Neural crest cell (in vitro differentiated cells): ENCODE data around the gene ZNF592. TPM values are rescaled to one million over a fixed set of nuclear protein-coding genes. Genes with fewer than 3 reads are reported as not detected.
"Not testable (repeated sequence)": the region's sequence is repeated elsewhere in the genome, so short reads cannot be mapped to it uniquely, and the experiment has no call there.

Source experiments
- DNase-seq: peaks from one replicate; pipeline ENCODE4 v3.0.0; 2021; ENCODE audit warnings: low read depth, mixed read lengths, low spot score
- H3K27ac Mint-ChIP-seq: one replicate; pipeline ENCODE4 v1.8.0; 2021; ENCODE audit warnings: mild to moderate bottlenecking, mixed read lengths; ENCODE audit not compliant: unreplicated experiment
- H3K27me3 Mint-ChIP-seq: 2 replicates; pipeline ENCODE4 v1.8.0; 2021; ENCODE audit warnings: low read depth, mild to moderate bottlenecking, mixed read lengths
- H3K36me3 Mint-ChIP-seq: 2 replicates; pipeline ENCODE4 v1.8.0; 2021; ENCODE audit warnings: low read depth, mild to moderate bottlenecking, mixed read lengths
- H3K4me1 Mint-ChIP-seq: 2 replicates; pipeline ENCODE4 v1.8.0; 2021; ENCODE audit warnings: mixed read lengths
- H3K4me3 Mint-ChIP-seq: one replicate; pipeline ENCODE4 v1.8.0; 2021; ENCODE audit warnings: mild to moderate bottlenecking, mixed read lengths
- H3K9me3 Mint-ChIP-seq: 2 replicates; pipeline ENCODE4 v1.8.0; 2021; ENCODE audit warnings: mixed read lengths
- CTCF ChIP-seq: fragments of 200-600 bp; sonication (generic); conservative IDR thresholded peaks from 2 replicates; pipeline ENCODE4 v1.5.0; 2021; ENCODE audit warnings: antibody characterized with exemption, mild to moderate bottlenecking
- total RNA-seq: library from RNA; stranded (reverse); gene quantifications from 2 replicates; pipeline ENCODE4 v1.2.1, GENCODE V29; 2021

ZNF592 gene
- total RNA-seq, 1 donor from 2014 or later = 34.7 TPM

- no peak for TF ChIP-seq CTCF
- H3K9me3 Mint-ChIP-seq = no peaks in the 10 kb centered on the region
- DNase-seq = no peak
- H3K36me3 Mint-ChIP-seq = no peaks in the 10 kb centered on the region
- H3K27me3 Mint-ChIP-seq = no peaks in the 10 kb centered on the region
- H3K4me1 Mint-ChIP-seq = peaks cover 9% of the 10 kb centered on the region
- peak overlapping the region; percentile 91 for H3K27ac Mint-ChIP-seq
- no peak overlapping the region for H3K4me3 Mint-ChIP-seq
Observed at GRCh38 chr15:84725001-84725491, 23.3 kb upstream of the ZNF592 start.

DNA sequence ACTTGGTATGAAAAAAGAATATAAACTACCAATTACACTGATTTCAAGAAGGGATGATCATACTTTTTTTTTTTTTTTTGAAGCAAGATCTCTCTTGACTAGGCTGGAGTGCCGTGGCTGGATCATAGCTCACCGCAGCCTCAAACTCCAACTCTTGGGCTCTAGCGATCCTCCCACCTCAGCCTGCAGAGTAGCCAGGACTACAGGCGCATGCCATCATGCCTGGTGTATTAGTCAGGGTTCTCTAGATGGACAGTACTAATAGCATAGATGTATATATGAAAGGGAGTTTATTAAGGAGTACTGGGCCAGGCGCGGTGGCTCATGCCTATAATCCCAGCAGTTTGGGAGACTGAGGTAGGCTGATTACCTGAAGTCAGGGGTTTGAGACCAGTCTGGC, 21.0 kb upstream of the ZNF592 start:
- Mint-ChIP-seq H3K4me3 (no peak overlapping the region), H3K27ac (no peak overlapping the region), H3K9me3 (no peaks in the 10 kb centered on the region), H3K4me1 (peaks cover 9% of the 10 kb centered on the region), H3K27me3 (no peaks in the 10 kb centered on the region), H3K36me3 (no peaks in the 10 kb centered on the region)
- no peak for DNase-seq
- TF ChIP-seq CTCF = no peak

DNA sequence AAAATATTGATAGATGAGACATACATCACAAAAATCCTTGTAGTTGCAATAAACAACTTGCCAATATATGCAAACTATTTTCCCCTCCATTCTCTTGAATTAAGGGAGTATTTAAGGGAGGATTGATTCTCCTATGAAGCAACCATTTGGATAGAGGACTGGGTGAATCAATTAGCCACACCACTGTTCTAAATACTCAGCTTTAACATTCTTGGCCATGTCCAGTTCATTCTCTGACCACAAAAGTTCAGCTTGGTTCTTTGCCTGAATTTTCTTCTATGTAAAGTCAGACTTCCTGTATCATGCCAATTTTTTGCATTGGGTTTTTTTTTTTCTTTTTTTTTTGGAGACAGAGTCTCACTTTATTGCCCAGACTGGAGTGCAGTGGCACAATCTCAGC, 16.6 kb upstream of the ZNF592 start:
- peak overlapping the region; percentile 12 for H3K27ac Mint-ChIP-seq
- DNase-seq = no peak
- H3K4me1 Mint-ChIP-seq = peaks cover 16% of the 10 kb centered on the region
- no peaks in the 10 kb centered on the region for H3K27me3 Mint-ChIP-seq
- H3K9me3 Mint-ChIP-seq = no peaks in the 10 kb centered on the region
- no peaks in the 10 kb centered on the region for H3K36me3 Mint-ChIP-seq
- H3K4me3 Mint-ChIP-seq = no peak overlapping the region
- no peak for TF ChIP-seq CTCF

- peak overlapping the region; percentile 45 for H3K27ac Mint-ChIP-seq
- H3K36me3 Mint-ChIP-seq = no peaks in the 10 kb centered on the region
- no peak for DNase-seq
- no peaks in the 10 kb centered on the region for H3K27me3 Mint-ChIP-seq
- no peaks in the 10 kb centered on the region for H3K9me3 Mint-ChIP-seq
- H3K4me1 Mint-ChIP-seq = peaks cover 25% of the 10 kb centered on the region
- TF ChIP-seq CTCF = no peak
- H3K4me3 Mint-ChIP-seq = peak overlapping the region; percentile 35
Observed at GRCh38 chr15:84734794-84735479, 13.5 kb upstream of the ZNF592 start.

- peaks cover 25% of the 10 kb centered on the region for H3K4me1 Mint-ChIP-seq
- H3K36me3 Mint-ChIP-seq, DNase-seq, H3K9me3 Mint-ChIP-seq, H3K27me3 Mint-ChIP-seq: not testable (repeated sequence)
- peak overlapping the region; percentile 35 for H3K4me3 Mint-ChIP-seq
- peak overlapping the region; percentile 45 for H3K27ac Mint-ChIP-seq
Observed at GRCh38 chr15:84735480-84736061, 12.8 kb upstream of the ZNF592 start.

DNA sequence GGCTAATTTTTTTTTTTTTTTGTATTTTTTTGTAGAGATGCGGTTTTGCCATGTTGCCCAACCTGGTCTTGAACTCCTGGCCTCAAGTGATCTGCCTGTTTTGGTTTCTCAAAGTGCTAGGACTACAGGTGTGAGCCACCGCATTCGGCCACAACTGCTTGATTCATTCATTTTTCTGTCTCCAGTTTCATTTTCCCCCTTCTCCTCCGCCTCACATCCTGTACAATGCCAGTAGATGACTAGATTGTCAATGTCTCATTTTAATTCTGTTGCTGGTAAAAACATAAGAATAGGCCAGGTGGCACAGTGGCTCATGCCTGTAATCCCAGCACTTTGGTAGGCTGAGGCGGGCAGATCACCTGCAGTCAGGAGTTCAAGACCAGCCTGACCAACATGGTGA, 12.0 kb upstream of the ZNF592 start:
- DNase-seq = no peak
- no peaks in the 10 kb centered on the region for H3K27me3 Mint-ChIP-seq
- H3K4me1 Mint-ChIP-seq = peaks cover 25% of the 10 kb centered on the region
- no peaks in the 10 kb centered on the region for H3K9me3 Mint-ChIP-seq
- H3K4me3 Mint-ChIP-seq = no peak overlapping the region
- no peak overlapping the region for H3K27ac Mint-ChIP-seq
- TF ChIP-seq CTCF = no peak
- no peaks in the 10 kb centered on the region for H3K36me3 Mint-ChIP-seq
